ENCODE results near the gene TIAM2. TPM values are rescaled to one million over a fixed set of nuclear protein-coding genes. Genes with fewer than 3 reads are reported as not detected.
"Not testable (repeated sequence)": the region's sequence is repeated elsewhere in the genome, so short reads cannot be mapped to it uniquely, and the experiment has no call there.

Gene TIAM2
- total and polyA plus RNA-seq, 12 donors = 4.0 to 24.7 (median 8.8) TPM

GRCh38 chr6:154960299-154960843 is 34.7 kb upstream of the TIAM2 start:
- TF ChIP-seq, protein P1, sequence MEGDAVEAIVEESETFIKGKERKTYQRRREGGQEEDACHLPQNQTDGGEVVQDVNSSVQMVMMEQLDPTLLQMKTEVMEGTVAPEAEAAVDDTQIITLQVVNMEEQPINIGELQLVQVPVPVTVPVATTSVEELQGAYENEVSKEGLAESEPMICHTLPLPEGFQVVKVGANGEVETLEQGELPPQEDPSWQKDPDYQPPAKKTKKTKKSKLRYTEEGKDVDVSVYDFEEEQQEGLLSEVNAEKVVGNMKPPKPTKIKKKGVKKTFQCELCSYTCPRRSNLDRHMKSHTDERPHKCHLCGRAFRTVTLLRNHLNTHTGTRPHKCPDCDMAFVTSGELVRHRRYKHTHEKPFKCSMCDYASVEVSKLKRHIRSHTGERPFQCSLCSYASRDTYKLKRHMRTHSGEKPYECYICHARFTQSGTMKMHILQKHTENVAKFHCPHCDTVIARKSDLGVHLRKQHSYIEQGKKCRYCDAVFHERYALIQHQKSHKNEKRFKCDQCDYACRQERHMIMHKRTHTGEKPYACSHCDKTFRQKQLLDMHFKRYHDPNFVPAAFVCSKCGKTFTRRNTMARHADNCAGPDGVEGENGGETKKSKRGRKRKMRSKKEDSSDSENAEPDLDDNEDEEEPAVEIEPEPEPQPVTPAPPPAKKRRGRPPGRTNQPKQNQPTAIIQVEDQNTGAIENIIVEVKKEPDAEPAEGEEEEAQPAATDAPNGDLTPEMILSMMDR (IDR thresholded peaks at IDR 0.05) = no peak
- no peak for TF ChIP-seq POLR2A (IDR thresholded peaks at IDR 0.05)
- no peaks in the 10 kb centered on the region for H3K9me3 ChIP-seq (replicated peaks in 1 of 3)
- H3K27me3 ChIP-seq = no peaks in the 10 kb centered on the region
- no peak for DNase-seq
- H3K4me1 ChIP-seq (replicated peaks in 1 of 2) = no peaks in the 10 kb centered on the region
- WGBS, 4 donors = 93 to 97% (median 95%) methylated on average over 11 of the region's 11 CpGs
- no peak overlapping the region for H3K27ac ChIP-seq
- H3K36me3 ChIP-seq (replicated peaks in 1 of 2) = no peaks in the 10 kb centered on the region
- no peak overlapping the region for H3K4me3 ChIP-seq
- intact Hi-C loops (cut with DNase I) = no loop called here

DNA sequence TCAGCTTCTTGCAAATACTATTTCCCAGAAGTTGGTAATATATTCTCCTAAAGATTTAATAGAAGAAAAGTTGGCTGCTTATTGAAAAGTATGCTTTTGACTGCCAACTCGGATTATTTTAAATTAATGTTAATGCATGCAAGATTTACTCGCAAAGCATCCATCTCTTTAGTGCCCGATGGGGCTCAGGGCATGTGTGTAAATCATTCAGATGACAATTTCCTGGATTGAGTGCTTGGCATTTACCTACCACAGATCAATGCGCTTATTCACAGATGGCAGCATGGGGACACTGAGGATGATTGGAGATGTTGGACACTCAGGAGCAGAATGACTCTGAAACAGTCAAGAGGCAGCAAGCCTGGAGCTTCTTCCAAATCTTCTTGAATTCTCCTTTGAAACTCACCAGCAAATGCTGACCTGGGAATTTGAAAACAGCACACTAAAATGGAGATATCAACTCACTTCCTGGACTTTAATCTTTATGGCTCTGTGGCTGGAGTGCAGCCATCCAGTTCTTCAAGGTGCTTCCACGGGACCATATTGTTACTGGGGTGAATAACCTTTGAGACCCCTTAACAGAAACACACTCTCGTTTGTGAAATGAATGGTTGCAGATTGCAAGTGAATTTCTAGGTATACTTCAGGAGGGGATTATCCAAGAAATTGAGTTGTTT is 34.1 kb upstream of the TIAM2 start:
- H3K36me3 ChIP-seq (replicated peaks in 1 of 2) = no peaks in the 10 kb centered on the region
- 90 to 93% (median 93%) methylated on average over 6 of the region's 6 CpGs for WGBS, 4 donors
- no peaks in the 10 kb centered on the region for H3K9me3 ChIP-seq (replicated peaks in 1 of 3)
- H3K4me1 ChIP-seq (replicated peaks in 1 of 2) = no peaks in the 10 kb centered on the region
- no peak for TF ChIP-seq POLR2A (IDR thresholded peaks at IDR 0.05)
- TF ChIP-seq, protein P1 (IDR thresholded peaks at IDR 0.05) = no peak
- H3K27me3 ChIP-seq = no peaks in the 10 kb centered on the region
- intact Hi-C loops (cut with DNase I) = no loop called here
- no peak for DNase-seq
- no peak overlapping the region for H3K27ac ChIP-seq
- no peak overlapping the region for H3K4me3 ChIP-seq

DNA sequence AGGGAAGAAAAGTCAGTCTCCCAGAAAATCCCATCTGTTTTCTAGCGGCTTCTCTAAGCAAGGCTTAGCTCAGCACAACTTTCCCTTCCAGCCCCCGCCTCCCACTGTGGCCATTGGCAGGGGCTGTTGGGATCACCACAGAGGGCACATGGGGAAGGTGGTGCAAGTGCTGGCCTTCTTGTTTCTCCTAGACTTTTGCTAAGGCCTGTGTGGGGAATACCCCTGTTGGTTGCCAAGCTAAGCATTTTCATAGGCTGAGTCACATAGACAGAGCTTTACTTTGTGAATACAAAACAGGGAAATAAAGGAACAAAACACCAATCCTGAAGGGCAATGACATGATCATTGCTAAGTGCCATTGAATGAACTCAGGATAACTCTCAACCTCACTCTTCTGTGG is 32.4 kb upstream of the TIAM2 start:
- Histone ChIP-seq H3K27ac (no peak overlapping the region), H3K36me3 (replicated peaks in 1 of 2) (no peaks in the 10 kb centered on the region), H3K4me3 (no peak overlapping the region), H3K9me3 (replicated peaks in 1 of 3) (no peaks in the 10 kb centered on the region), H3K27me3 (no peaks in the 10 kb centered on the region), H3K4me1 (replicated peaks in 1 of 2) (no peaks in the 10 kb centered on the region)
- DNase-seq = peak in 1 of 7 donors; percentile 24
- WGBS, 4 donors = 95 to 100% (median 98%) methylated on average over 2 of the region's 2 CpGs
- TF ChIP-seq, protein P1 (IDR thresholded peaks at IDR 0.05) = no peak
- no peak for TF ChIP-seq POLR2A (IDR thresholded peaks at IDR 0.05)
- intact Hi-C loops (cut with DNase I) = no loop called here

- H3K27ac ChIP-seq; H3K4me3 ChIP-seq; H3K36me3 ChIP-seq (replicated peaks in 1 of 2); intact Hi-C loops (cut with DNase I); H3K4me1 ChIP-seq (replicated peaks in 1 of 2); DNase-seq; H3K9me3 ChIP-seq (replicated peaks in 1 of 3); H3K27me3 ChIP-seq: not testable (repeated sequence)
- 91 to 99% (median 97%) methylated on average over 15 to 38 of the region's 51 CpGs for whole genome bisulfite sequencing, 4 donors
Measured at GRCh38 chr6:154966065-154966770, 28.9 kb upstream of the TIAM2 start.

All from adrenal gland (tissue), 12 donors.